ENCODE results near the gene TBC1D22A. TPM values are rescaled to one million over a fixed set of nuclear protein-coding genes. Genes with fewer than 3 reads are reported as not detected.

The TBC1D22A gene
- total RNA-seq, 4 donors from 2014 or later = 9.2 to 45.3 (median 22.8) TPM

- no peaks in the 10 kb centered on the region for H3K9me3 ChIP-seq
- no peaks in the 10 kb centered on the region for H3K27me3 ChIP-seq
- DNase-seq = no peak
- intact Hi-C loops (cut with DNase I; ENCODE audit: low total_unique reads) = no loop called here
- no peak overlapping the region for H3K27ac ChIP-seq
- no peaks in the 10 kb centered on the region for H3K36me3 ChIP-seq
- TF ChIP-seq, protein P1, sequence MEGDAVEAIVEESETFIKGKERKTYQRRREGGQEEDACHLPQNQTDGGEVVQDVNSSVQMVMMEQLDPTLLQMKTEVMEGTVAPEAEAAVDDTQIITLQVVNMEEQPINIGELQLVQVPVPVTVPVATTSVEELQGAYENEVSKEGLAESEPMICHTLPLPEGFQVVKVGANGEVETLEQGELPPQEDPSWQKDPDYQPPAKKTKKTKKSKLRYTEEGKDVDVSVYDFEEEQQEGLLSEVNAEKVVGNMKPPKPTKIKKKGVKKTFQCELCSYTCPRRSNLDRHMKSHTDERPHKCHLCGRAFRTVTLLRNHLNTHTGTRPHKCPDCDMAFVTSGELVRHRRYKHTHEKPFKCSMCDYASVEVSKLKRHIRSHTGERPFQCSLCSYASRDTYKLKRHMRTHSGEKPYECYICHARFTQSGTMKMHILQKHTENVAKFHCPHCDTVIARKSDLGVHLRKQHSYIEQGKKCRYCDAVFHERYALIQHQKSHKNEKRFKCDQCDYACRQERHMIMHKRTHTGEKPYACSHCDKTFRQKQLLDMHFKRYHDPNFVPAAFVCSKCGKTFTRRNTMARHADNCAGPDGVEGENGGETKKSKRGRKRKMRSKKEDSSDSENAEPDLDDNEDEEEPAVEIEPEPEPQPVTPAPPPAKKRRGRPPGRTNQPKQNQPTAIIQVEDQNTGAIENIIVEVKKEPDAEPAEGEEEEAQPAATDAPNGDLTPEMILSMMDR (IDR thresholded peaks at IDR 0.05) = no peak
- no peak for TF ChIP-seq POLR2A (IDR thresholded peaks at IDR 0.05)
- H3K4me1 ChIP-seq = no peaks in the 10 kb centered on the region
- no peak overlapping the region for H3K4me3 ChIP-seq
Observed at GRCh38 chr22:47199261-47199978, 437.0 kb downstream of the TBC1D22A start.

- no peak overlapping the region for H3K4me3 ChIP-seq
- no peak for TF ChIP-seq POLR2A (IDR thresholded peaks at IDR 0.05)
- TF ChIP-seq, protein P1 (IDR thresholded peaks at IDR 0.05) = no peak
- DNase-seq = no peak
- H3K27ac ChIP-seq = no peak overlapping the region
- H3K9me3 ChIP-seq = no peaks in the 10 kb centered on the region
- no peaks in the 10 kb centered on the region for H3K4me1 ChIP-seq
- H3K27me3 ChIP-seq = no peaks in the 10 kb centered on the region
- intact Hi-C loops (cut with DNase I; ENCODE audit: low total_unique reads) = no loop called here
- H3K36me3 ChIP-seq = no peaks in the 10 kb centered on the region
Observed at GRCh38 chr22:47199979-47200272, 437.5 kb downstream of the TBC1D22A start.

DNA sequence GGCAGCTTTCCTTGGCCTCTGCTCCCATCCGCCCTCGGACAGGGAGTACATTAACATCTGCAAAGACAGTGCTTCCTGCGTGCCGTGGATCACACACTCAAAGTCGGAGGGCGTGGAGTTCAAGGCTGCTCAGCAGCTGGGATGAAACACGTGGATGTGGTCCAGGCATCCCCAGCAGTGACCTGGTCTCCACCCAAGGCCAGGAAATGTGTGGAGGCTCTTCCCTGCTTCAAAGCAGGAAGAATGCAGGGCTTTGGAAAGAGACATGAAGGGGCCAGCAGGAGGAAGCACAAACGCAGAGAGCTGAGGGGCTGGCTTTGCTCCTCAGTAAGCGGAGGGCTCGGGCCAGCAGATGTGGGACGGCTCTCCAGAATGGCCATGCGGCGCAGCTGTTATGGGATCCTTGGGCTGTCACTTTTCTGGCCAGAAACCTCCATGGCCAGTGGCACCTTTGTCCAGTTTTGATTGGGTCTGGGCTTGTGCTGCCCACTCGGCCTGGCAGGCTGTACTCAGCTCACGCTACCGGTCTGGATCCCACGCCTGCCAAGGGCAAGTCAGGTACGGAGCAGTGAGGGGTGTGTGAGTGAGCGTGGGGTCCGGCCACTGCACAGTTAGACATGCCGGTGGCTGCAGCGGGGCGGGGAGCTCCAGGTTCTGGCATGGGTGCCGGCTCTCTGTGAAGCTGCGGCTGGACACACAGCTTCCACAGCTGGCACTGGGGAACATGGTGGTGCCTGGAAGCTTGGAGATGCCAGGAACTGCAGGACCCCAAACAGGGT, 438.0 kb downstream of the TBC1D22A start:
- Histone ChIP-seq H3K27me3 (no peaks in the 10 kb centered on the region), H3K4me1 (no peaks in the 10 kb centered on the region), H3K9me3 (no peaks in the 10 kb centered on the region), H3K36me3 (no peaks in the 10 kb centered on the region), H3K27ac (no peak overlapping the region), H3K4me3 (no peak overlapping the region)
- intact Hi-C loops (cut with DNase I; ENCODE audit: low total_unique reads) = no loop called here
- TF ChIP-seq, protein P1 (IDR thresholded peaks at IDR 0.05) = no peak
- TF ChIP-seq POLR2A (IDR thresholded peaks at IDR 0.05) = no peak
- DNase-seq = no peak

GRCh38 chr22:47201186-47201995, 438.9 kb downstream of the TBC1D22A start:
- intact Hi-C loops (cut with DNase I; ENCODE audit: low total_unique reads) = no loop called here
- DNase-seq = no peak
- Histone ChIP-seq H3K27me3 (no peaks in the 10 kb centered on the region), H3K27ac (no peak overlapping the region), H3K4me1 (no peaks in the 10 kb centered on the region), H3K9me3 (no peaks in the 10 kb centered on the region), H3K4me3 (no peak overlapping the region), H3K36me3 (no peaks in the 10 kb centered on the region)
- TF ChIP-seq, protein P1 (IDR thresholded peaks at IDR 0.05) = no peak
- TF ChIP-seq POLR2A (IDR thresholded peaks at IDR 0.05) = no peak
